ENCODE data around the gene TPBGL. TPM values are rescaled to one million over a fixed set of nuclear protein-coding genes. Genes with fewer than 3 reads are reported as not detected.

TPBGL gene
- polyA plus RNA-seq, 6 donors from 2014 or later: not detected

DNA sequence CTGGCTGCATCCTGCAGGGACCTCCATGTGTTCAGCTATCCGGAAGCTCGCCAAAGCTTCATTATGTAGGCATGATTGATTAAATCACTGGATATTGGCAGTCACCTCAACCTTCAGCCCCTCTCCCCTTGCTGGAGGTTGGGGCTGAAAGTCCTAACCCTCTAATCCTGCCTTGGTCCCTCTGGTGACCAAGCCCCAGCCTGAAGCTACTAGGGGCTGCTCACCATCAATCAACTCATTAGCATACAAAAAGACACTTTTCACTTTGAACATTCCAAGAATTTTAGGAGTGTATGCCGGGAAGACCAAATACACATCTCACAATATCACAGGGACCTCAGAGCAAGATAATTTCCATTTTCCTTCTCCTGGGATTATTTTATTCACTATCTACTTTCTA lies 38.8 kb upstream of the TPBGL start:
- Mint-ChIP-seq H3K27ac (no peak overlapping the region), H3K9me3 (no peaks in the 10 kb centered on the region), H3K4me3 (no peak overlapping the region), H3K27me3 (peaks cover 14 to 28% (median 24%) of the 10 kb centered on the region in 3 donors), H3K36me3 (no peaks in the 10 kb centered on the region), H3K4me1 (no peaks in the 10 kb centered on the region)
- ATAC-seq (ENCODE audit: low read depth in 2 of 2): no peak
- no peak for DNase-seq

DNA sequence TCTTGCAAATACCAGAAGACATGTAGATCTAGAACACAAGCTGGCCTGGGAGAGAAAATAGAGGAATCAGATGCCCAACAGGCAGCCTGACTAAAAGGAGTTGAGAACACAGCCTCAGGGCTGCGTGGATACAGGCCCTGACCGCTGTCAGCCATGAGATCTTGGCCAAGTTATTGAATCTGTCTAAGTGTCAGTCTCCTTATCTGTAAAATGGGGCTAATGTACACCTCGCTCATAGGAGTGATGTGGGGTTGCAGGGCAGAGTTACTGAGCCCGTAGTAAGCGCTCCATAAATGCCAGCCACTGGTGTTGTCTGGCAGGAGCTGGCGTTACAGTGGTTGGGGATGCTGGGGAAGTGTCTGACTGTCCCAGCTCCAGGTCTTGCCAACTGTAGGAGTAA lies 38.4 kb upstream of the TPBGL start:
- no peak for ATAC-seq (ENCODE audit: low read depth in 2 of 2)

GRCh38 chr11:75203138-75203537 lies 37.4 kb upstream of the TPBGL start:
- H3K9me3 Mint-ChIP-seq: no peaks in the 10 kb centered on the region
- no peaks in the 10 kb centered on the region for H3K4me1 Mint-ChIP-seq
- no peak overlapping the region for H3K27ac Mint-ChIP-seq
- no peaks in the 10 kb centered on the region for H3K36me3 Mint-ChIP-seq
- ATAC-seq (ENCODE audit: low read depth in 2 of 2): no peak
- no peak overlapping the region for H3K4me3 Mint-ChIP-seq
- peaks cover 11 to 28% (median 24%) of the 10 kb centered on the region in 3 donors for H3K27me3 Mint-ChIP-seq
- DNase-seq: no peak

More for the DNA sequence above, 38.4 kb upstream of the TPBGL start:
- no peak for DNase-seq
- Mint-ChIP-seq H3K4me3 (no peak overlapping the region), H3K36me3 (no peaks in the 10 kb centered on the region), H3K4me1 (no peaks in the 10 kb centered on the region), H3K27ac (no peak overlapping the region), H3K9me3 (no peaks in the 10 kb centered on the region), H3K27me3 (peaks cover 14 to 28% (median 24%) of the 10 kb centered on the region in 3 donors)

- no peak overlapping the region for H3K4me3 Mint-ChIP-seq
- H3K4me1 Mint-ChIP-seq: no peaks in the 10 kb centered on the region
- H3K9me3 Mint-ChIP-seq: no peaks in the 10 kb centered on the region
- H3K27me3 Mint-ChIP-seq: peaks cover 11 to 28% (median 24%) of the 10 kb centered on the region in 3 donors
- H3K27ac Mint-ChIP-seq: no peak overlapping the region
- H3K36me3 Mint-ChIP-seq: no peaks in the 10 kb centered on the region
- no peak for DNase-seq
- no peak for ATAC-seq (ENCODE audit: low read depth in 2 of 2)
Measured at GRCh38 chr11:75203641-75204011, 36.9 kb upstream of the TPBGL start.

DNA sequence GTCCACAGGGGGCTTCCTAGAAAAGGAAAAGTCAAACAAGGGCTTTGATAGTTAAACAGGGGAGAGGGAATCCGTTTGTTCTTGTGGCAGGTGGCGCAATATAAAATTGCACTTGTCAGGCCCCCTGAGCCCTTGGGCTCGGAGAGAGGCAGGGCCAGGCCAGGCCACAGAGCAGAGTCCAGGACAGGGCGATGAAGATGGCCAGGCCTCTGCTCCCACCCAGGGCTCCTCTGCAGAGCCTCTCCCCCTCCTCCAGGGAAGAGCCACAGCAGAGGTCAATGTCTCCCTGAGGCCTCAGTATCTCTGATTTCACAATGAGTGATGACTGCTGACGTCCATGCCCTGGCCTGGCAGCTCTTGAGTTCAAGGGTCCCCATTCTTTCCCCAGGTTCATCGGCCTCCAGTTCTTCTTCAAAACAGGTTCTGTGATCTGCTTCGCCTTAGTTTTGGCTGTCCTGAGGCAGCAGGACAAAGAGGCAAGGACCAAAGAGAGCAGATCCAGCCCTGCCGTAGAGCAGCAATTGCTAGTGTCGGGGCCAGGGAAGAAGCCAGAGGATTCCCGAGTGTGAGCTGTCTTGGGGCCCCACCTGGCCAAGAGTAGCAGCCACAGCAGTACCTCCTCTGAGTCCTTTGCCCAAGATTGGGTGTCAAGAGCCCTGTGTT lies 36.4 kb upstream of the TPBGL start:
- DNase-seq (no peak), ATAC-seq (ENCODE audit: low read depth in 2 of 2) (no peak)
- no peaks in the 10 kb centered on the region for H3K4me1 Mint-ChIP-seq
- no peak overlapping the region for H3K27ac Mint-ChIP-seq
- H3K36me3 Mint-ChIP-seq: no peaks in the 10 kb centered on the region
- H3K9me3 Mint-ChIP-seq: no peaks in the 10 kb centered on the region
- peaks cover 11 to 28% (median 24%) of the 10 kb centered on the region in 3 donors for H3K27me3 Mint-ChIP-seq
- no peak overlapping the region for H3K4me3 Mint-ChIP-seq

GRCh38 chr11:75204685-75205563 lies 35.6 kb upstream of the TPBGL start:
- Mint-ChIP-seq H3K4me3 (no peak overlapping the region), H3K27ac (no peak overlapping the region), H3K36me3 (no peaks in the 10 kb centered on the region), H3K27me3 (peaks cover 11 to 24% (median 23%) of the 10 kb centered on the region in 3 donors), H3K4me1 (no peaks in the 10 kb centered on the region), H3K9me3 (no peaks in the 10 kb centered on the region)
- ATAC-seq (ENCODE audit: low read depth in 2 of 2): peak; percentile 49 to 59
- DNase-seq: peak; percentile 44

- Mint-ChIP-seq H3K4me3 (no peak overlapping the region), H3K27ac (no peak overlapping the region), H3K4me1 (no peaks in the 10 kb centered on the region), H3K36me3 (no peaks in the 10 kb centered on the region), H3K9me3 (no peaks in the 10 kb centered on the region), H3K27me3 (peaks cover 11 to 24% (median 16%) of the 10 kb centered on the region in 3 donors)
- DNase-seq: no peak
- ATAC-seq (ENCODE audit: low read depth in 2 of 2): no peak
Measured at GRCh38 chr11:75205564-75206020, 35.0 kb upstream of the TPBGL start.

- no peak overlapping the region for H3K27ac Mint-ChIP-seq
- no peak overlapping the region for H3K4me3 Mint-ChIP-seq
- peaks cover 18 to 27% (median 20%) of the 10 kb centered on the region in 3 donors for H3K27me3 Mint-ChIP-seq
- no peaks in the 10 kb centered on the region for H3K4me1 Mint-ChIP-seq
- no peak for ATAC-seq (ENCODE audit: low read depth in 2 of 2)
- H3K36me3 Mint-ChIP-seq: no peaks in the 10 kb centered on the region
- peaks cover 0 to 2% (median 0%) of the 10 kb centered on the region in 7 donors for H3K9me3 Mint-ChIP-seq
- no peak for DNase-seq
Measured at GRCh38 chr11:75208446-75208845, 32.1 kb upstream of the TPBGL start.

DNA sequence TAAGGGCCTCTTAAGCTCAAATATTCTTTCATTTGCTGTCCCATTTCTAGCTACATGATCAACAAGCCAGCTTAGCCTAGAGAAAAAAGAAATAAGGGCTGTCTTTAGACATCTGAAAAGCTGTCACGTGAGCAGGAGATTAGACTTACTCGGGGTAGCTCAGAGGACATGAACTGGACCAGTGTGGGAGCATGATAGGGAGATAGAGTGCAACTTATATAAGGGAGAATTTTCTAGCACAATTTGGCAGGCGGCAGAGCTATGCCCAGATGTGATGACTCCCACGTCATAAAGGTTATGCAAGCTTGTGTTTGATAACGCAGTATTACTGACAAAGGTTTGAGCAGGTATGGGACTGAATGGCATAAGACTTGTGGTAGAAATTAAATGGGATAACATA lies 28.2 kb upstream of the TPBGL start:
- peaks cover 14 to 38% (median 38%) of the 10 kb centered on the region in 3 donors for H3K27me3 Mint-ChIP-seq
- H3K9me3 Mint-ChIP-seq: peaks cover 0 to 8% (median 2%) of the 10 kb centered on the region in 7 donors
- H3K4me3 Mint-ChIP-seq: no peak overlapping the region
- H3K27ac Mint-ChIP-seq: no peak overlapping the region
- no peak for DNase-seq
- ATAC-seq (ENCODE audit: low read depth in 2 of 2): no peak
- H3K36me3 Mint-ChIP-seq: no peaks in the 10 kb centered on the region
- no peaks in the 10 kb centered on the region for H3K4me1 Mint-ChIP-seq

DNA sequence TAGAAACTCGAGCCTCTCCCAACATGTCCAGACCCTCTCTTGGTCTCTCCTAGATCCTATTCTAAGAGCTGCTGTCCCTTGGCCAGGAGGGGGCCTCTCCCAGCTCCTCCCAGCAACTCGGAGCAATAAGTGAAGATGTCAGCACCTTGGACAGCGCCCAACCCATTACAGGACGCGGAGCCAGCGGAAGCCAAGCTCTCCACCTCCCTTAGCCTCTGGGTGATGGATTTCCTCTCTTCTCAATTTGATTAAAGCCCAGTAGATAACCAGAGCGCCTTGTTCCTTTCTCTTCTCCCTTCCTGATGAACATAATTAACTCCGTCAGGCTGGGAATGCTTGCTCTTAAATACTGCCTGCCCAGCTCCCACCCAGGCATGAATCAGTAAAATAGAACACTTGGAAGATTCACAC lies 26.2 kb upstream of the TPBGL start:
- Mint-ChIP-seq H3K36me3 (no peaks in the 10 kb centered on the region), H3K4me3 (no peak overlapping the region), H3K9me3 (peaks cover 0 to 8% (median 2%) of the 10 kb centered on the region in 7 donors), H3K27ac (no peak overlapping the region), H3K4me1 (no peaks in the 10 kb centered on the region), H3K27me3 (peaks cover 31 to 58% (median 43%) of the 10 kb centered on the region in 3 donors)
- ATAC-seq (ENCODE audit: low read depth in 2 of 2): no peak
- DNase-seq: peak; percentile 42

- Mint-ChIP-seq H3K27me3 (peaks cover 34 to 62% (median 48%) of the 10 kb centered on the region in 3 donors), H3K27ac (no peak overlapping the region), H3K36me3 (no peaks in the 10 kb centered on the region), H3K4me1 (no peaks in the 10 kb centered on the region), H3K4me3 (no peak overlapping the region), H3K9me3 (peaks cover 0 to 8% (median 2%) of the 10 kb centered on the region in 7 donors)
- DNase-seq (no peak), ATAC-seq (ENCODE audit: low read depth in 2 of 2) (no peak)
Measured at GRCh38 chr11:75214843-75215242, 25.7 kb upstream of the TPBGL start.

DNA sequence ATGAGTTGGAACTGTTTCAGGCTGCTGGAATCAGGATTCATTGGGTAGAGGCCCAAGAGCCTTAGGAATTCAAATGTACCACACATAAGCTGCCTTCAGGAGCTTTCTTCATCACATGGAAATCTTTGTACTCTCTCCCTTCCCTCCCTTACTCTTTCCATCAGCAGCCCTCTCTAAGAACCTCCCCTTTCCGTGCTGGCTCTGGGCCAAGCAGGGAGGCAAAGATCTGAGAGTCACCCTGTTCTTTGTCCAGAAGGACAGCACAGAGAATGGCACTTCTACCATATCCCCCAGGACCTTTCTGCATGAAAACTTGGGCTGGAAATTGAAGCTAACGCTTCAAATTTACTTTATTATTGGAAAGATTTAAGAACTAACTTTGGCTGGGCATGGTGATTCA lies 20.7 kb upstream of the TPBGL start:
- H3K27me3 Mint-ChIP-seq: peaks cover 28 to 45% (median 35%) of the 10 kb centered on the region in 3 donors
- H3K27ac Mint-ChIP-seq: no peak overlapping the region
- no peak overlapping the region for H3K4me3 Mint-ChIP-seq
- ATAC-seq (ENCODE audit: low read depth in 2 of 2) (no peak), DNase-seq (no peak)
- H3K9me3 Mint-ChIP-seq: peaks cover 0 to 4% (median 0%) of the 10 kb centered on the region in 7 donors
- H3K4me1 Mint-ChIP-seq: no peaks in the 10 kb centered on the region
- H3K36me3 Mint-ChIP-seq: no peaks in the 10 kb centered on the region

- no peak overlapping the region for H3K27ac Mint-ChIP-seq
- H3K4me1 Mint-ChIP-seq: no peaks in the 10 kb centered on the region
- peaks cover 17 to 43% (median 27%) of the 10 kb centered on the region in 3 donors for H3K27me3 Mint-ChIP-seq
- ATAC-seq (ENCODE audit: low read depth in 2 of 2): no peak
- no peak for DNase-seq
- H3K9me3 Mint-ChIP-seq: peaks cover 0 to 2% (median 0%) of the 10 kb centered on the region in 7 donors
- H3K36me3 Mint-ChIP-seq: no peaks in the 10 kb centered on the region
- no peak overlapping the region for H3K4me3 Mint-ChIP-seq
Measured at GRCh38 chr11:75223954-75224643, 16.5 kb upstream of the TPBGL start.
